NCI-H1694 (cell line): Measurements from ENCODE around the gene EIF1B.

Experiments used
- DNase-seq: peaks from one replicate; lab custom pipeline; 2025; lab: John Stamatoyannopoulos, UW

Gene EIF1B

DNA sequence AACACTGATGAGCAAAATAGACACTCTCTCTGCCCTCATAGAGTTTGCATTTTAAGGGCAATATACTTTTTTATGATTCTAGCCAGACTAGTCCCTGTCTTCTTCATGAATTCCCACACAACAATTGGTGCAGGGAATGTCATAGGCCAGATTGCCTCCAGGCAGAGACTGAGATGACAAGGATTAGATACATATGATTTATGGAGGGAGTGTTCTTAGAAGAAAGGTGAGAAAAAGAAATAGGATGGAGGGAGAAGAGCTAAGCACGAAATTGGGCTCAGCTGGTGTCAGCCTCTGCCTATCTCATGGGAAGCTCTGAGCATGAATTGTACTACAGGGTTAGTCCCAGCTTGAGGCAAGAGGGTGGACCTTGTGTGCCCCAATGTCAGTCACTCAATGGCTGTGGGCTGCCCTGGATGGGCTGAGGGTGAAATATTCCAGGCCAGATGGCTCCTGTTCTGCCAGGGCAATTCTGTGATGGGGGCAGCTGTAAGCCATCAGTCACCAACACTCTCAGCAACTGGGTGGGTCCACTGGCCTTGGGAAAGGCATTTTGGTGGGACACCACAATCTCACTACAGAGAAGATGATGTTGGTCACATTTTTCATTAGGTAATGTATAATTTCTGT, 31.1 kb downstream of the EIF1B start:
- no peak for DNase-seq

DNA sequence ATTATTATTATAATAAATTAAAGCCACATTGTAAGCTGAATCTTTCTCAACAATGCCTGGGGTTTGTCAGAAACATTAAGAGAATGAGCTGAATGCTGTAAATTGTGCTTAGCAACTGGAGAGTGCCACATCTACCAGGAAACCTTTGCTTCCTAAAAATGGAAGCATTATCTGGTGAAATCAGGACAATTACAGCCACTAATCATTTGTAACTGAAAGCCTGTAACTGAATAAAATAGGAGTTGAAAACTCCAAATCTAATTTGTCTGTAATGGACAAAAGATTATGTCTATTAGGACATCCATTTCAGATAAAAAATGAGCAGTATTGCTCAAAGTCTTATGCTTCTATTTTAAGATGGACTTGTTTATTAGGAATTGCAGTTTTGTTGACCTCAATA, 32.2 kb downstream of the EIF1B start:
- no peak for DNase-seq

DNA sequence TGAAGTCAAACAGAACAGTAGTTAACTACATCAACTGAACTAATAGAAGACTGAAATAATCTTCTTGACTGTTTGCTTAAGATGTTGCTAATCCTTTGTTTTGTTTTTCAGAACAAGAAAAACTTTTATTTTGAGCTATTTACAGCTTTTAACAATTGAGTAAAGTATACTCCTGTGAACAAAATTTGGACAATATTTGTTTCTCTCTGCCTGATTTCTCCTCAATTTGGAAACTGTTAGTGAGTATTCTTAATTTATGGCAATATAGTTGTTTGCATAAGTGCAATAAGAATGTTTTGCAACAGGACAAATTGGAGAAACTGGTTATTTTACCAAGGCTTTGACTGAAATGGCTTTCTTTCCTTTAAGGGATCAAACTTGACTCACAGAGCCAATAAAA, 41.0 kb downstream of the EIF1B start:
- DNase-seq, result no peak

DNA sequence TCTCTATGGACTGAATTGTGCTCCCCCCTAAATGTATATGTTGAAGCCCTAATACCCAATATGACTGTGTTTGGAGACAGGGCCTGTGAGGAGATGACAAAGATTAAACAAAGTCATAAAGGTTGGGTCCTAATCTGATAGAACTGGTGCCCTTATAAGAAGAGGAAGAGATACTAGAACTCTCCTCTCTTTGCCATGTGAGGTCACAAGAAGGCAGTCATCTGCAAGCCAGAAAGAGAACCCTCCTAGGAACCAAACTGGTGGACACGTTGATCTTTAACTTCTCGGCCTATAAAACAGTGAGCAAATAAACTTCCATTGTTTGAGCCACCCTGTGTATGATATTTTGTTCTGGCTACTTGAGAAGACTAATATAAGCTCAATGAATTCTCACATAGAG, 45.9 kb downstream of the EIF1B start:
- DNase-seq, result no peak

DNA sequence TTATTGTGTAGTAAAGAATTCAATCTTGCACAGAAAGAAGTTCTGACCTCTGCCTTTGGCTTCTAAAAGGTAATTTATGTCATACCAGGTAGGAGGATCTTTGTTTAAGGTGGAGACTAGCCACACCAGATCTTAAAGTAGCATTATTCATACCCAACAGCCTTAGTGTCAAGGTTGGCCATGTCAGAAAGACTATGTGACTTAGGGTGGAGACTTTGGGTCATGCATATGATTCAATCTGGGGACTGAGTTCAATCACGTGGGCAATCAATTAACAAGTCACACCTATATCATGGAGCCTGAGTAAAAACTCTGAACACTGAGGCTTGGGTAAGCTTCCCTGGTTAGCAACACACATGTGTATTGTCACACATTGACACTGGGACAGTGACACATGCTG, 48.9 kb downstream of the EIF1B start:
- no peak for DNase-seq
